Measurements from ENCODE around the gene COMT.

DNA sequence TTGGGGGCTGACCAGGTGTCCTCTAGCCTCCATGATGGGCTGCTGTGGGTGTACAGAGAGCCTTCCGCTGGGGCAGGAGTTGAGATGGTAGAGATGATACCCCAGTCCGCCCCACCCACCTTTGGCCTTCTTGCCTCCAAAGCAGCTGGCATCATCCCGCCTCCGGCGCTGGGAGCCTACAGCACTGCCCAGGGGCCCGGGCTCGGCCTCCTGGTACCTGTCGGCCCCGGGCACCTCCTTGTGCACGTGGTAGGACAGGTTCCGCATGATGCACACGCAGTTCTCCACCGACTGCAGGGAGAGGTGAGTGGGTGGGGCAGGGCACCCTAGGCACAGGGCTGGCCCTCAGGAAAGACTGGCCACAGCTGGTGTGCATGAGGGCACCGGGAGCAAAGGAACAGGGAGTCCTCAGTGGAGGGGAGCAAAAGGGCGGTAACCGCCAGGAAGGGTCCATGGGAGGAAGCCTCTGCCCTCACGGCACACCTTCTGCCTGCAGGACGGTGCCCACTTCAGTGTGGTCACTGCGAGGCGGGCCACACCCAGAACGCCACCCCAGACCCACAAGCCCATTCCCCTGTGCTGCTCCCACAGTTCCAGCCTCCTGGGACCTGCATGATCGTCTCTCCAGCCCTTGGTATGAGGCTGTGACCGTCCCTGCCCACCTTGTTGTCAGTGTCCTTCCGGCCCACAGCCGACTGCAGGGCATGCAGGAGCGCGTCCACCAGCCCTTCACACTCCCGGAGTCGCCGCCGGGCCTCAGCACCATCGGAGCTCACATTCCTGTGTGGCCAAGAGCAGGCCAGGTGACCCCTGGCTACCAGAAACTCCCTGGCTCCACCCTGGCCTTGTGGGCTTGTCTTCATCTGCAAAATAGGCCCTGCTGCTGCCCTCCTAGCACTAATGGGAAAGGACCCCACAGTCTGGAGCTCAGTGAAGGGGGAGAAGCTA, 36.0 kb downstream of the COMT start:
- no peak for TF ChIP-seq POLR2A (IDR thresholded peaks at IDR 0.05)
- TF ChIP-seq CTCF (IDR thresholded peaks at IDR 0.05) = no peak
- TF ChIP-seq POLR2AphosphoS5 (IDR thresholded peaks at IDR 0.05) = no peak
